Right lung (tissue), 5 donors: Measurements from ENCODE around the gene NABP1. TPM values are rescaled to one million over a fixed set of nuclear protein-coding genes. Genes with fewer than 3 reads are reported as not detected.

ENCODE experiments used
- DNase-seq, 2 donors: peaks; one replicate each; pipeline ENCODE4 v3.0.0-alpha.2; 2013
- polyA plus RNA-seq, 5 donors: library from polyadenylated mRNA; unstranded; fragments of 120-200 nt; gene quantifications; one replicate each; pipeline versions ENCODE4 v1.2.1 to v1.2.3, GENCODE V29; 2013; ENCODE audit warnings: inconsistent platforms in 1 of 5, low replicate concordance in 1 of 5; ENCODE audit not compliant: insufficient read length in 5 of 5, insufficient read depth in 1 of 5

NABP1 gene
- polyA plus RNA-seq, 5 donors = 13.5 to 21.7 (median 18.4) TPM

- no peak for DNase-seq
These were observed 2.1 kb downstream of the NABP1 start for GRCh38 chr2:191679818-191680600.

GRCh38 chr2:191680639-191681038 lies 2.7 kb downstream of the NABP1 start:
- DNase-seq = no peak

GRCh38 chr2:191682126-191682525 lies 4.2 kb downstream of the NABP1 start:
- no peak for DNase-seq

- no peak for DNase-seq
These were observed 8.1 kb downstream of the NABP1 start for GRCh38 chr2:191686066-191686465.

GRCh38 chr2:191686729-191687128 lies 8.8 kb downstream of the NABP1 start:
- DNase-seq = no peak

GRCh38 chr2:191687867-191688266 lies 9.9 kb downstream of the NABP1 start:
- no peak for DNase-seq

- DNase-seq = no peak
These were observed 11.2 kb downstream of the NABP1 start for GRCh38 chr2:191688934-191689695.

GRCh38 chr2:191690327-191690726 lies 12.4 kb downstream of the NABP1 start:
- no peak for DNase-seq

GRCh38 chr2:191691016-191691735 lies 13.2 kb downstream of the NABP1 start:
- peak; percentile 47 to 62 for DNase-seq

GRCh38 chr2:191691898-191692297 lies 14.0 kb downstream of the NABP1 start:
- DNase-seq = no peak

GRCh38 chr2:191692502-191693115 lies 14.7 kb downstream of the NABP1 start:
- DNase-seq = no peak

- no peak for DNase-seq
These were observed 15.2 kb downstream of the NABP1 start for GRCh38 chr2:191693166-191693565.

GRCh38 chr2:191693778-191694177 lies 15.8 kb downstream of the NABP1 start:
- no peak for DNase-seq

- peak in 1 of 2 donors; percentile 47 for DNase-seq
These were observed 18.1 kb downstream of the NABP1 start for GRCh38 chr2:191696001-191696400.

- DNase-seq = no peak
These were observed 19.0 kb downstream of the NABP1 start for GRCh38 chr2:191696966-191697365.

GRCh38 chr2:191697870-191698269 lies 19.9 kb downstream of the NABP1 start:
- no peak for DNase-seq

GRCh38 chr2:191699341-191699945 lies 21.5 kb downstream of the NABP1 start:
- DNase-seq = no peak

GRCh38 chr2:191701029-191701428 lies 23.1 kb downstream of the NABP1 start:
- no peak for DNase-seq

- DNase-seq = no peak
These were observed 23.8 kb downstream of the NABP1 start for GRCh38 chr2:191701696-191702095.

GRCh38 chr2:191703079-191703725 lies 25.3 kb downstream of the NABP1 start:
- no peak for DNase-seq

- DNase-seq = no peak
These were observed 27.1 kb downstream of the NABP1 start for GRCh38 chr2:191705084-191705483.
